Endometrial microvascular endothelial cells (primary cell): ENCODE data around the gene PSTK. TPM values are rescaled to one million over a fixed set of nuclear protein-coding genes. Genes with fewer than 3 reads are reported as not detected.

Experiments
- in situ Hi-C: cut with HindIII; loops from 2 replicates; pipeline ENCODE4 v1.10.0; 2017; ENCODE audit warnings: low sequenced_read_pairs, low pct_unique_long_range_greater_than_20kb; ENCODE audit errors: inconsistent ontology term
- total RNA-seq: library from RNA; depleted of rRNA; stranded (reverse); fragments of >200 nt; gene quantifications from one replicate; pipeline ENCODE4 v1.2.3, GENCODE V29; 2015; ENCODE audit errors: inconsistent ontology term

PSTK gene, protein sequence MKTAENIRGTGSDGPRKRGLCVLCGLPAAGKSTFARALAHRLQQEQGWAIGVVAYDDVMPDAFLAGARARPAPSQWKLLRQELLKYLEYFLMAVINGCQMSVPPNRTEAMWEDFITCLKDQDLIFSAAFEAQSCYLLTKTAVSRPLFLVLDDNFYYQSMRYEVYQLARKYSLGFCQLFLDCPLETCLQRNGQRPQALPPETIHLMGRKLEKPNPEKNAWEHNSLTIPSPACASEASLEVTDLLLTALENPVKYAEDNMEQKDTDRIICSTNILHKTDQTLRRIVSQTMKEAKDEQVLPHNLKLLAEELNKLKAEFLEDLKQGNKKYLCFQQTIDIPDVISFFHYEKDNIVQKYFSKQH
- total RNA-seq = 4.8 TPM

GRCh38 chr10:122980209-122981065 is at the start of gene PSTK:
TSS of gene PSTK (plus strand) at chr10:122980401. CDS start at chr10:122980480, 79 bp downstream.
- in situ Hi-C loops = no loop called here

- in situ Hi-C loops = no loop called here
Observed at GRCh38 chr10:122931088-122931906, 48.9 kb upstream of the PSTK start.

- in situ Hi-C loops = no loop called here
Observed at GRCh38 chr10:122939133-122939855, 40.9 kb upstream of the PSTK start.

DNA sequence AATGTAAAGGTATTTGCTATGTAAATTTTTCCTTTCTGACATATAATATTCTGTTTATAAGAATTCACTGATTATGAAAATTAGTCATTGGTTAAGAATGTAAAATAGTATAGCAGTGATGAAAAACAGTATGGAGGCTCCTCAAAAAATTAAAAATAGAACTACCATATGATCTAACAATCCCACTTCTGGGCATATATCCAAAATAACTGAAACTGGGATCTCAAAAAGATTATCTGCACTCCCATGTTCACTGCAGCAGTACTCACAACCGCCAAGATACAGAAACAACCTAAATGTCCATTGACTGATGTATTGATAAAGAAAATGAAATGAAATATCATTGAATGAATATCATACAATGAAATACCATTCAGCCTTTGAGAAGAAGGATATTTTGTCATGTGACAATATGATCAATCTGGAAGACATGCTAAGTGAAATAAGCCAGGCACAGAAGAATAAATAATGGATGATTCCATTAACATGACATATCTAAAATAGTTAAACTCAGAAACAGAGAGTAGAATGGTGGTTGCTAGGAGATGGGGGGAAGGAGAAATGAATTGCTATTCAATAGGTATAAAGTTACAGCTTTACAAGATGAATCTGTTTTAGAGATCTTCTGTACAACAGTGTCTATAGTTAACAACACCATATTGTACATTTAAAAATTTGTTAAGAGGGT is 40.2 kb upstream of the PSTK start:
- in situ Hi-C loops = no loop called here

- in situ Hi-C loops = no loop called here
Observed at GRCh38 chr10:122949296-122949695, 30.9 kb upstream of the PSTK start.

DNA sequence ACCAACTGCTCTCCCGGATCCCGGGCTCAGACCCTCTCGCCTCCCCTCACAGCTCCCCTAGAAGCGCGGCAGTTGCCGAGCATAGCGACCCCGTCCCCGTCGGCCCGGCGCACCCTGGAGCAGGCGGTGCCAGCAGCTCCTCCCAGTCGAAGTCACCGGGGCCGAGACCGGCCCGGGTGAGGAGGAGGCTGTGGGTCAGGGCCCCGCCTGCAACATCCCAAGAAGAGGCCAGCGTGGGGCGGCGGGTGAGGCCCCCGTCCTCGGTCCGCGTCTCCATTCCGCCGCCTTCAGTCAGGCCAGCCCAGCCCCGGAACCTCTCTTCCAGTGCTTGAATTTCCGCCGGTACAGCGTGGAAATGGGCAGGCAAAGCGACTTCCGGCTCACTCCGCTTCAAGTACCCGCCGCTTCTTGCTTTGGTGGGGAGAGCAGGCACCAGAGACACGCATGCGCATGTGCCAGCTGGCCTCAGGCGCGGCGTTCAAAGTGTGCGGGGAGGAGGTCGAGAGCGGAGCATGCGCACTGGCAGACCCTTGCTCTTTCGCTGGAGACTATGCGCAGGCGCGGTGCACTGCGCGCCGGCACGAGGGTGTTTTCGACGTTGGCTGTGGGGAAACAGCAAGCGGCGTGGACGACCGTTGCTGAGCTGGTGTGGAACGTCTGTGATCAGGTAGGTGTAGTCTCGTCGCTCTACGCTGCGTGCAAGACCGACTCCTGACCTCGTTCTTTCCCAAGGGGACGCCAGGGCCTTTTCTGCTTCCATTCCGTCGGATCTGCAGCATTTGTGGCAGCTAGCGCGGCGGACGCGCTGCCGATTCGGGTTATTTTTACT is 26.1 kb upstream of the PSTK start, which contains the start of gene C10orf88:
TSS of gene C10orf88 (minus strand) at position 326 of the 829 bp plus-strand sequence. CDS start at position 277, 49 bp downstream.
- in situ Hi-C loops = no loop called here

- in situ Hi-C loops = no loop called here
Observed at GRCh38 chr10:122954731-122955050, 25.5 kb upstream of the PSTK start.

DNA sequence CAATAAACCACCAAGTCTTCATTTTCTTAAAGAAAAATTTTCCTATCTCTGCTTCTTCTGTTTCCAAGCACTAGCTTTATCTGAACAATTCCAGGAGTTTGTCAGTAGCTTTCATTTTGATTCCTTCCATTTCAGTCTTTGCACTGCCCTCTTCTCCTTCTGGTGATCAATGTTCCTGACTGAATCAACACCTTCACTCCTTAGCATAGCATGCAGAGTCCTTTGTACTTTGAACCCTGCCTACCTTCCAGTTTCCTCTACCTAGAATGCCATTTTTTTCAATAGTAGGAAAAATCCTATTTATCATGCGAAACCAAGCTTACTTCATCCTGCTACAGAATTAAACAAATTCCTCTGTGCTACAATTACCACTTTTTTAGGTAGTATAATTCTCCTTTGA is 24.3 kb upstream of the PSTK start:
- in situ Hi-C loops = no loop called here

DNA sequence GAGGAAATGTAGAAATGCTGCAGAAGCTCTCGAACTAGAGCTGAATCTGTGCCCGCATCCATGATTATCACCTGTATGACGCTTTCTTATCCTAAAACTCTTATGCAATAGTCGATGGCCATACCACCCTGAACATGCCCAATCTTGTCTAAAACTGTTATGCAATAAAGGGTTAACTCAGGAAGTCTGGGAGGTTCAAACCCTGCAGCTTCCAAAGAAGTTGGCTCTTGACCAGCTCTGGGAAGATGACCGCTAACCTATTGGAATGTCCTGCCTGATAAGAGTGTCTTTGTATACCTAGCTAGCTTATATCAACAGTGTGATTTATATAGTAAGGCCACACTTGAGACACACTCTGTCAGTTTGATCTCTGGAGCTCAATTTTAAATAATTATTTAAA is 22.7 kb upstream of the PSTK start:
- in situ Hi-C loops = no loop called here

- in situ Hi-C loops = no loop called here
Observed at GRCh38 chr10:122962405-122962804, 17.8 kb upstream of the PSTK start.

DNA sequence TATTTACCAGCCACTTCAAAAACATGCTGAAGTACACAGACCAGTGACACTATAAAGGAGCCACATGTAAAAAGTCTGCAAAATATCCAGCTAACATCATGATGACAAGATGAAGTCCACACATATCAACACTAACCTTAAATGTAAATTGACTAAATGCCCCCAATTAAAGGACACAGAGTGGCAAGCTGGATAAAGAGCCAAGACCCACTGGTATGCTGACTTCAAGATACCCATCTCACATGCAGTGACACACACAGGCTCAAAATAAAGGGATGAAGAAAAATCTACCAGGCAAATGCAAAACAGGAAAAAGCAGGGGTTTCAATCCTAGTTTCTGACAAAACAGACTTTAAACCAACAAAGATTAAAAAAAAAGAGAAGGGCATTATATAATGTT is 13.3 kb upstream of the PSTK start:
- in situ Hi-C loops = no loop called here

GRCh38 chr10:122968698-122969097 is 11.5 kb upstream of the PSTK start:
- in situ Hi-C loops = no loop called here

GRCh38 chr10:122974023-122974422 is 6.2 kb upstream of the PSTK start:
- in situ Hi-C loops = no loop called here

GRCh38 chr10:122974543-122975064 is 5.6 kb upstream of the PSTK start:
- in situ Hi-C loops = no loop called here

- in situ Hi-C loops = no loop called here
Observed at GRCh38 chr10:122981066-122981464, 864 bp downstream of the PSTK start.

DNA sequence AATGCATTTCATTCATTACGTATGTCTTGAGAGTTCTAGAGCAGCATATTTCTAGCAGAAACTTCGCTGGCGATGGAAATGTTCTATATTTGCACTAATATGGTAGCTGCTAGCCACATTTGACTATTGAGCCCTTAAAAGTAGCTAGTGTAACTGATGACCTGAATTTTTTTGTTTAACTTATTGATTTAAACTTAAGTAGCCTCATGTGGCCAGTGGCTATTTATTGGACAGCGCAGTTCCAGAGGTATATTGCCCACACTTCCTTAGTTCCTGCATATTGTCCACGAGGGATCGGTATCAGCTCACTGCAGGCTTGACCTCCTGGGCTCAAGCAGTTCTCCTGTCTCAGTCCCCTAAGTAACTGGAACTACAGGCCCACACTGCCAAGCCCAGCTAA is 3.7 kb downstream of the PSTK start:
- in situ Hi-C loops = no loop called here

GRCh38 chr10:122984708-122985107 is 4.5 kb downstream of the PSTK start:
- in situ Hi-C loops = no loop called here
